OCI-LY3 (cell line): ENCODE data around the gene RASA1.

Experiments
- H2AFZ ChIP-seq: fragments of 200-600, 300-600 bp; shearing (Covaris generic); 2 replicates; pipeline ENCODE4 v1.6.0; 2014; ENCODE audit warnings: antibody characterized with exemption, low read depth, low read length
- H3K27ac ChIP-seq: fragments of 200-600, 300-600 bp; sonication (generic); 2 replicates; pipeline ENCODE4 v1.5.1; 2014; ENCODE audit warnings: mild to moderate bottlenecking, low read length, moderate library complexity, mixed read lengths
- H3K27me3 ChIP-seq: fragments of 200-600, 300-600 bp; sonication (generic); 2 replicates; pipeline ENCODE4 v1.6.1; 2014; ENCODE audit warnings: low read depth, low read length, mixed read lengths
- H3K36me3 ChIP-seq: fragments of 200-600, 300-600 bp; sonication (generic); replicated peaks from 2 replicates; pipeline ENCODE3; 2014; ENCODE audit warnings: low read depth, low read length, mixed read lengths
- H3K4me1 ChIP-seq: fragments of 300-600, 200-600 bp; sonication (generic); 2 replicates; pipeline ENCODE4 v1.6.1; 2014; ENCODE audit warnings: low read length, mixed read lengths
- H3K4me2 ChIP-seq: fragments of 200-600, 300-600 bp; sonication (generic); 2 replicates; pipeline ENCODE4 v1.6.1; 2014; ENCODE audit warnings: low read length, mixed read lengths
- H3K4me3 ChIP-seq: fragments of 300-600, 200-600 bp; sonication (generic); 2 replicates; pipeline ENCODE4 v1.5.1; 2014; ENCODE audit warnings: antibody characterized with exemption, mild to moderate bottlenecking, low read length, moderate library complexity
- H3K79me2 ChIP-seq: fragments of 300-600, 200-600 bp; shearing (Covaris generic); 2 replicates; pipeline ENCODE4 v1.6.1; 2014; ENCODE audit warnings: mild to moderate bottlenecking, low read length, mixed read lengths
- H3K9ac ChIP-seq: fragments of 300-600, 200-600 bp; shearing (Covaris generic); 2 replicates; pipeline ENCODE4 v1.6.0; 2014; ENCODE audit warnings: mild to moderate bottlenecking, low read length, moderate library complexity
- H3K9me3 ChIP-seq: fragments of 200-600, 300-600 bp; shearing (Covaris generic); 2 replicates; pipeline ENCODE4 v1.6.1; 2014; ENCODE audit warnings: low read length, mixed read lengths; ENCODE audit not compliant: insufficient read depth
- H4K20me1 ChIP-seq: fragments of 200-600, 300-600 bp; sonication (generic); 2 replicates; pipeline ENCODE4 v1.6.1; 2016; ENCODE audit warnings: low read length, mixed read lengths; ENCODE audit not compliant: insufficient read depth
- CTCF ChIP-seq: fragments of 200-600, 300-600 bp; sonication (generic); IDR thresholded peaks from 2 replicates; pipeline ENCODE4 v1.5.1; 2014; ENCODE audit warnings: antibody characterized with exemption, low read length, low read depth
- EZH2phosphoT487 ChIP-seq: fragments of 200-600 bp; shearing (Covaris generic); IDR thresholded peaks from 2 replicates; pipeline ENCODE4 v1.6.1; 2018; ENCODE audit warnings: antibody characterized with exemption, mixed run types, low read depth

The RASA1 gene

GRCh38 chr5:87354496-87354895, 86.8 kb downstream of the RASA1 start:
- Histone ChIP-seq H3K4me2 (peak overlapping the region; percentile 37), H3K4me1 (peaks cover 21% of the 10 kb centered on the region), H2AFZ (no peak overlapping the region), H3K9ac (no peak overlapping the region), H3K27me3 (no peaks in the 10 kb centered on the region), H3K9me3 (no peaks in the 10 kb centered on the region), H3K79me2 (no peaks in the 10 kb centered on the region), H4K20me1 (no peaks in the 10 kb centered on the region), H3K27ac (0 out of 2 replicates have a peak overlapping the region, but pooled peaks have one; percentile 21), H3K4me3 (no peak overlapping the region), H3K36me3 (peaks cover 2% of the 10 kb centered on the region)
- TF ChIP-seq EZH2phosphoT487 (no peak), CTCF (no peak)

DNA sequence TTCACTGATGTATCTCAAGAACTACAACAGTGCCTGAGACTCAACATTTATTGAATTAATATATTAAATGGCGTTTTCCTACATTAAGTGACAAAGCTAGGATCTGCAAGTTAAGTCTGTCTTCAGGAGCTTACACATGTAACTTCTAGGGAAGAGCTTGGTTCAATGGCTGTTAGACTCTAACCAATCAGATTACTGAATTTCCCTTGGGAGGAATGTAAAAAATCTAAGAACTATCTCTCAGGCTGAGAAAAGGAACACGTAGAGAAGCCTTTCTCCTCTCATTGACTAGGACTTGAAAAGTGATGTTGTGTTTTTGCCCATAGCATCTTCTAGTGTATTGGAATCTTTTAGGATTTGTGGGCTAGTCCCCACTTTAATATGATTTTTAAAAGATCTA, 91.4 kb downstream of the RASA1 start:
- TF ChIP-seq EZH2phosphoT487 (no peak), CTCF (no peak)
- Histone ChIP-seq H3K4me3 (no peak overlapping the region), H3K27me3 (no peaks in the 10 kb centered on the region), H4K20me1 (no peaks in the 10 kb centered on the region), H2AFZ (no peak overlapping the region), H3K4me1 (peaks cover 13% of the 10 kb centered on the region), H3K9me3 (no peaks in the 10 kb centered on the region), H3K36me3 (no peaks in the 10 kb centered on the region), H3K4me2 (no peak overlapping the region), H3K9ac (no peak overlapping the region), H3K79me2 (no peaks in the 10 kb centered on the region), H3K27ac (no peak overlapping the region)

DNA sequence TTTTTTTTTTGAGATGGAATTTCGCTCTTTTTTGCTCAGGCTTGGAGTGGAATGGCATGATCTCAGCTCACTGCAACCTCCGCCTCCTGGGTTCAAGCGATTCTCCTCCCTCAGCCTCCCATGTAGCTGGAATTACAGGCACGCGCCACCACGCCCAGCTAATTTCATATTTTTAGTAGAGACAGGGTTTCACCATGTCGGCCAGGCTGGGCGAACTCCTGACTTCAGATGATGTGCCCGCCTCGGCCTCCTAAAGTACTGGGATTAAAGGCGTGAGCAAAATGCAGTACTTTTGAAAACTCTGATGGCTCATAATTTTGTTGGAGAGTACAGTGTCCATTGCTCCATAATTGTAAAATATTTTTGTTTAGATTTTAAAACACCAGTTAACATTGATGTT, 92.4 kb downstream of the RASA1 start:
- Histone ChIP-seq H3K36me3 (no peaks in the 10 kb centered on the region), H3K4me1 (peaks cover 3% of the 10 kb centered on the region), H3K9ac (no peak overlapping the region), H3K79me2 (no peaks in the 10 kb centered on the region), H3K27me3 (no peaks in the 10 kb centered on the region), H3K27ac (no peak overlapping the region), H3K4me3 (no peak overlapping the region), H4K20me1 (no peaks in the 10 kb centered on the region), H2AFZ (no peak overlapping the region), H3K4me2 (no peak overlapping the region), H3K9me3 (no peaks in the 10 kb centered on the region)
- TF ChIP-seq EZH2phosphoT487, result no peak

DNA sequence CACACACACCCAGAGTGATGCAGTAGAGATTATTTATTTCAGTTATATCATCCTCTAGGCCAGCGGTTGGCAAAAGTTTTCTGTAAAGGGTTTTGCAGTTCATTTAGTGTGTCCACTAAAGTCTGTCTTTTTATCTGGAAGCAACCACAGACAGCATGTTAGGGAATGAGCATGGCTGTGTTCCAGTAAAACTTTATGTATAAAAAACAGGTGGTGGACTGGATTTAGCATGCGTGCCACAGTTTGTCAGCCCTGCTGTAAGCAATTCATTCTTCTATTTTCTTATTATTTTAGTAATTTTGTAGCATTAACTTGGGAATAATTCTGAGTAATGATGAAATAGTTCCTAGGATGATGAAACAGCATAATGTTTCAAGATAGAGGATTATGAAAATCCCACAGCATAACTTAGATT, 93.4 kb downstream of the RASA1 start:
- Histone ChIP-seq H3K27ac (no peak overlapping the region), H2AFZ (no peak overlapping the region)

GRCh38 chr5:87361536-87362213, 94.0 kb downstream of the RASA1 start:
- H3K27ac ChIP-seq, result no peak overlapping the region
- no peak overlapping the region for H3K4me3 ChIP-seq
- H3K36me3 ChIP-seq, result no peaks in the 10 kb centered on the region
- H3K9ac ChIP-seq, result no peak overlapping the region
- H4K20me1 ChIP-seq, result no peaks in the 10 kb centered on the region
- no peak overlapping the region for H3K4me2 ChIP-seq
- no peaks in the 10 kb centered on the region for H3K9me3 ChIP-seq
- H3K4me1 ChIP-seq, result no peaks in the 10 kb centered on the region
- no peak for TF ChIP-seq CTCF
- no peak for TF ChIP-seq EZH2phosphoT487
- H3K27me3 ChIP-seq, result no peaks in the 10 kb centered on the region
- H3K79me2 ChIP-seq, result no peaks in the 10 kb centered on the region
- no peak overlapping the region for H2AFZ ChIP-seq

More for the DNA sequence above, 93.4 kb downstream of the RASA1 start:
- TF ChIP-seq EZH2phosphoT487, result no peak
- H3K27me3 ChIP-seq, result no peaks in the 10 kb centered on the region
- H3K9ac ChIP-seq, result no peak overlapping the region
- no peaks in the 10 kb centered on the region for H4K20me1 ChIP-seq
- no peak overlapping the region for H3K4me3 ChIP-seq
- H3K4me2 ChIP-seq, result no peak overlapping the region
- no peaks in the 10 kb centered on the region for H3K4me1 ChIP-seq
- no peaks in the 10 kb centered on the region for H3K79me2 ChIP-seq
- H3K9me3 ChIP-seq, result no peaks in the 10 kb centered on the region
- no peaks in the 10 kb centered on the region for H3K36me3 ChIP-seq
